Left ventricle myocardium inferior (tissue), 1 donor: ENCODE measurements around the gene RASAL3. TPM values are rescaled to one million over a fixed set of nuclear protein-coding genes. Genes with fewer than 3 reads are reported as not detected.

Source experiments
- DNase-seq: peaks from one replicate; pipeline ENCODE4 v3.0.0-alpha.2; 2020
- H3K27ac ChIP-seq: fragments of 200-600 bp; replicated peaks from 2 replicates; pipeline ENCODE4 v1.8.0; 2021
- H3K27me3 ChIP-seq: fragments of 200-600 bp; 2 replicates; pipeline ENCODE4 v1.8.0; 2021; ENCODE audit warnings: low read depth
- H3K36me3 ChIP-seq: fragments of 200-600 bp; 2 replicates; pipeline ENCODE4 v1.8.0; 2021
- H3K4me1 ChIP-seq: fragments of 200-600 bp; 2 replicates; pipeline ENCODE4 v1.8.0; 2021
- H3K4me3 ChIP-seq: fragments of 200-600 bp; 2 replicates; pipeline ENCODE4 v1.8.0; 2021; ENCODE audit warnings: mild to moderate bottlenecking, moderate library complexity
- H3K9me3 ChIP-seq: fragments of 200-600 bp; replicated peaks from 2 replicates; pipeline ENCODE4 v1.8.0; 2021
- intact Hi-C: fragments of 100-400 bp; cut with micrococcal nuclease; formaldehyde crosslinking; loops from one replicate; pipeline ENCODE4 v1.11.0; 2022
- total RNA-seq: library from RNA; stranded (reverse); fragmentation: NEBNext Ultra II Directional; extraction: Animal tissue kit (Norgen Biotek cat#: 25700); gene quantifications from one replicate; pipeline ENCODE4 v1.2.1, GENCODE V29; 2021
- TF ChIP-seq, protein P1 (sequence below): fragments of 200-600 bp; IDR thresholded peaks from 2 replicates; pipeline ENCODE4 v1.8.0; 2021; ENCODE audit warnings: antibody characterized with exemption, mild to moderate bottlenecking, borderline replicate concordance
- donor health status: DM: no; HTN: yes; CAD: no; lungs with severe emphysema.

Gene RASAL3
- total RNA-seq, 1 donor from 2014 or later, result 1.5 TPM

DNA sequence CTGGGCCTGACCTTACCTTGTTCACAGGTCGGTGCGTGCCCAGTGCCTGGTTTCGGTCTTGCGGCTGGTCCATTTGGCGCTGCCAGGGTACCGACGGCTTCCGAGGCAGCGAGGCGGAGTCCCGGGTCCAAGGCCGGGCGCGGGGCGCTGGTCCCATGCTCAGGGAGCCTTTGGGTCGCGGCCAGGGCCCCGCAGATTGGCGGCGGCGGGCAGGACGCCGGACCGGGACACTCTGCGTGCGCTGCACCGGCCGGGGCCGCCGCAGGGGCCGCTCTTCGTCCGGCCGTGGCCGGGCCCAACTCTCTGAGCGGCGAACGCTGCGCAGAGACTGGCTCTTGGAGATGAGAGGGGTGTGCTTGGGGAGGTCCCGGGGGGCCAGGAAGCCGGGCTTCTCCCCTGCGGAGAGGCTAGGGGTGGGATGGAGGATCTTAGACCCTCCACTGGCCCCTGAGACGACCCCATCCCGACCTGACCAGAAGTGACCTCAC lies 11.2 kb downstream of the RASAL3 start:
- intact Hi-C loops, result no loop called here
- DNase-seq, result no peak
- TF ChIP-seq, protein P1, sequence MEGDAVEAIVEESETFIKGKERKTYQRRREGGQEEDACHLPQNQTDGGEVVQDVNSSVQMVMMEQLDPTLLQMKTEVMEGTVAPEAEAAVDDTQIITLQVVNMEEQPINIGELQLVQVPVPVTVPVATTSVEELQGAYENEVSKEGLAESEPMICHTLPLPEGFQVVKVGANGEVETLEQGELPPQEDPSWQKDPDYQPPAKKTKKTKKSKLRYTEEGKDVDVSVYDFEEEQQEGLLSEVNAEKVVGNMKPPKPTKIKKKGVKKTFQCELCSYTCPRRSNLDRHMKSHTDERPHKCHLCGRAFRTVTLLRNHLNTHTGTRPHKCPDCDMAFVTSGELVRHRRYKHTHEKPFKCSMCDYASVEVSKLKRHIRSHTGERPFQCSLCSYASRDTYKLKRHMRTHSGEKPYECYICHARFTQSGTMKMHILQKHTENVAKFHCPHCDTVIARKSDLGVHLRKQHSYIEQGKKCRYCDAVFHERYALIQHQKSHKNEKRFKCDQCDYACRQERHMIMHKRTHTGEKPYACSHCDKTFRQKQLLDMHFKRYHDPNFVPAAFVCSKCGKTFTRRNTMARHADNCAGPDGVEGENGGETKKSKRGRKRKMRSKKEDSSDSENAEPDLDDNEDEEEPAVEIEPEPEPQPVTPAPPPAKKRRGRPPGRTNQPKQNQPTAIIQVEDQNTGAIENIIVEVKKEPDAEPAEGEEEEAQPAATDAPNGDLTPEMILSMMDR, result peak; percentile 57
- peaks cover 40% of the 10 kb centered on the region for H3K4me1 ChIP-seq
- H3K9me3 ChIP-seq, result no peaks in the 10 kb centered on the region
- H3K36me3 ChIP-seq, result no peaks in the 10 kb centered on the region
- peak overlapping the region; percentile 94 for H3K27ac ChIP-seq
- H3K27me3 ChIP-seq, result peaks cover 45% of the 10 kb centered on the region
- peak overlapping the region; percentile 68 for H3K4me3 ChIP-seq

DNA sequence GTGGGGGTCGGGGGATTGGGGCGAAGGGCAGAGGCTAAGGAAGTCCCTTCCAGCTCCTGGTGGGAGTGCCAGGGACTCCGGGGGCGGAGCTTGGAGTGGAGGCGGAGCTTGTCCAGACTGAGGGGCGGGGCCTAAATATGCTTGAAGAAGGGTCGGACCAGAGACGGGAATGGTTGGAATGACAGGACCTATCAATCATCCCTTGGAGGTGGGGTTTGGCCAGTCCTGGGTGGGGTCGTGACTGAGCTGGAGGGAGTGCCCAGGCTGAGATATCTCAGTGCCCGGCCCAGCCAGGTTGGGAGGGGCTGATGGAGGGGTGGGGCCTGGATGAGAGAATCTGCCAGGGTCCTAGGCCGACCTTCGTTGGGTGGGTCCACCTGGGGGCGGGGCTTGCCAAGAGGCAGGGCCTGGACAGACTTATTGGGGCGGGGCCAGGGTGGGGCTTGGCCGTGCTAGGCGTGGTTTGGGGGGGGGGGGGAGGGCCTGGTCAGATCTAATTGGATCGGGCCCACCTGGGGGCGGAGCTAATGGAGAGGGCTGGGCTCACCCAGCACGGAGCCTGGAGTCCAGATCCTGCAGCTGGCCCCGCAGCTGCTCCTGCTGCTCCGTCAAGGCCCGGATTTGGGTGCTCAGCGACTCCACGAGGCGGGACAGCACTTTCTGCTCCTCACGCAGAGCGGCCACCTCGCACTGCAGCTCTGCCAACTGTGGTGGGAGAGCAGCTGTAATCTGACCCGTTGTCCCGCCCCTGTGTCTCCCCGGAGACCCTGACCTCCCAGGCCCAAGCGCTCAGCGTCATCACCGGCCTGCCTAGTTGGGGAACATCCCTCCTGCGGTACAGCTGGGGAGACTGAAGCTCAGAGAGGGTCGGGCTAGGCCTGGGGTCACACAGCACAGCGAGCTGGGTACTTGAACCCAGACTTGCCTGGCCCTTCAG lies 12.0 kb downstream of the RASAL3 start:
- intact Hi-C loops, result no loop called here
- H3K4me3 ChIP-seq, result peak overlapping the region; percentile 68
- H3K9me3 ChIP-seq, result no peaks in the 10 kb centered on the region
- peaks cover 36% of the 10 kb centered on the region for H3K4me1 ChIP-seq
- H3K27ac ChIP-seq, result peak overlapping the region; percentile 94
- no peaks in the 10 kb centered on the region for H3K36me3 ChIP-seq
- peaks cover 37% of the 10 kb centered on the region for H3K27me3 ChIP-seq
- TF ChIP-seq, protein P1, result no peak
- peak; percentile 91 for DNase-seq

DNA sequence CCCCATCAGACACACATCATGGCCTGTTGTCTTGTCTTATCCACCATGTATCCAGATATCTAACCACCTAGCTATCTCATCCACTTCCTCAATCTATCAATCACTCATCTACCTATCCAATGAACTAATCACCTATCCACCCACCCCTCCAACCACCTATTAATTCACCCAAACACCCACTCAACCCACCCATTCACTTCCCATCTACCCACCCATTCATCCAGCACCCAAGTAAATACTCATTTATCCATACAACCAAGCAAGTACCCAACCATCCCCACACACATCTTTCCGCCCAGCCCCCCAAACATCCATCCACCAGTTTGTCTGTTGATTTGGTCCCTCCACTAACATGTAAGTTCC lies 13.8 kb downstream of the RASAL3 start:
- peak overlapping the region; percentile 94 for H3K27ac ChIP-seq
- peaks cover 39% of the 10 kb centered on the region for H3K4me1 ChIP-seq
- TF ChIP-seq, protein P1, result no peak
- no peaks in the 10 kb centered on the region for H3K9me3 ChIP-seq
- intact Hi-C loops, result no loop called here
- no peak for DNase-seq
- H3K4me3 ChIP-seq, result no peak overlapping the region
- H3K27me3 ChIP-seq, result peaks cover 19% of the 10 kb centered on the region
- H3K36me3 ChIP-seq, result no peaks in the 10 kb centered on the region

DNA sequence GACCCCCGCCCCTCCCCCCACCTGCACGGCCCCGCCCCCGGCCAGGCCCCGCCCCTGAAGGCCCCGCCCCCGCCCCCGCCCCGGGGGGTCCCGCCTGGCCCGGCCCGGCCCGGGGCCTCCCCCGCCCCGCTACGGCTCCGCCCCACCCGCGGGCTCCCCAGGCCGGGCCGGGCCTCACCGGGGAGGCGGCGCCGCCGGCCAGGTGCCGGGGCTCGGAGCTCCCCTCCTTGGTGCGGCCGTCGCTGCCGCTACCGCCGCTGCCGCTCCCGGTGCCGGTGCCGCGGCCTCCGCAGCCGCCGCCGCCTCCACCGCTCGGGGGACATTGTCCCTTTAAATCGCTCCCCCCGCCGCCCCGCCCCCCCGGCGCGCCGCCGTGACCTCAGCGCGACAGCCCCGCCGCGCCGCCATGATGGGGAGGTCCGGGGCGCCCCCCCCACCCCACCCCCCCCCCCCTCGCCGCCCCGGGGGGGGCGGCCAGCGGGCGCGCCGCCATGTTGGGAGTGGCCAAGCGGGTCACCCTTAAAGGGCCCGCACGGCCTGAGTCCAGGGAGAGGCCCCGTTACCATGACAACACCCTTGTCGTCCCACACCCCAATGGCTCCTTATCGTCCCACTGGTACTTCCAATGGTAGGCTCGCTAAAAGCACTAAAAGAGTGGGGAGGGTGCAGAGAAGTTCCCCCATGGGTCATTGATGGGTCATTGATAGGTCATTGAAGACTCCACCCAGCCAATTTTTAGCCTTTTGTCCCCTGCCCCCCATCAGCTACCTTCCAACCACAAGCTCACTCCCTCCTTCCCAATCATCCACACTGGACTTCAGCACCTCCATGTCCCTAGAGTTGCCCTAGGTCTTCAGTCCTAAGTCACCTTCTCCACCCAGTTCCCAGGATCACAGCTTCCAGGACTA lies 14.5 kb downstream of the RASAL3 start, which contains the start of gene WIZ:
Gene WIZ, minus strand, starts transcription at position 337 of the 908 bp plus-strand sequence. CDS start 1,649 bp downstream, outside the sequence.
- intact Hi-C loops, result no loop called here
- Histone ChIP-seq H3K27ac (peak within 1 kb of the TSS; percentile 94), H3K4me1 (peaks cover 45% of the 10 kb centered on the region), H3K27me3 (peaks cover 12% of the 10 kb centered on the region), H3K9me3 (no peaks in the 10 kb centered on the region), H3K4me3 (peak within 1 kb of the TSS; percentile 85), H3K36me3 (no peaks in the 10 kb centered on the region)
- TF ChIP-seq, protein P1, result no peak
- DNase-seq, result peak; percentile 91
